Activated naive CD8-positive, alpha-beta T cell (primary cell): Measurements from ENCODE around the gene ZNF628.

Experiments
- H3K27ac Mint-ChIP-seq: one replicate; pipeline ENCODE4 v1.8.0; 2021; ENCODE audit warnings: mixed read lengths
- H3K27me3 Mint-ChIP-seq: one replicate; pipeline ENCODE4 v1.8.0; 2021; ENCODE audit warnings: mixed read lengths
- H3K36me3 Mint-ChIP-seq: one replicate; pipeline ENCODE4 v1.8.0; 2021; ENCODE audit warnings: mixed read lengths
- H3K4me1 Mint-ChIP-seq: one replicate; pipeline ENCODE4 v1.8.0; 2021; ENCODE audit warnings: low read depth, mixed read lengths
- H3K4me3 Mint-ChIP-seq: one replicate; pipeline ENCODE4 v1.8.0; 2021; ENCODE audit warnings: mild to moderate bottlenecking, mixed read lengths
- H3K9me3 Mint-ChIP-seq: one replicate; pipeline ENCODE4 v1.8.0; 2021; ENCODE audit warnings: low read depth, mixed read lengths

ZNF628 gene

DNA sequence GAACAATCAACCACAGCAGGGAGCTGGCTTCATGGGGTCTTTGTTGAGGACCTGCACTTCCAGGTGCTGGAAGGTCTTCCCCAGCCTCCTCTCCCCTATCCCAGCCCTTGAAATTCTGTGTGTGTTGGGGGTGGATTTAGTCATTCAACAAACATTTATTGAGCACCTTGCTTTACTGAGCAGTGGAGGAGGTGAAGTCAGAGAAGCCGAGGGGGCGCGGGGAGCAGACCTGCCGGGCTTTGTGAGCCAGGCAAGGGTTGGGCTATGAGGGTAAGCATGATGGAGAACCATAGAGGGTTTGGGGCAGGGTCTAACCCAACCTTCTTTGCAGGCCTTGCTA is 8.4 kb upstream of the ZNF628 start:
- no peak overlapping the region for H3K27ac Mint-ChIP-seq
- no peak overlapping the region for H3K4me3 Mint-ChIP-seq
- H3K9me3 Mint-ChIP-seq = no peaks in the 10 kb centered on the region
- no peaks in the 10 kb centered on the region for H3K27me3 Mint-ChIP-seq
- no peaks in the 10 kb centered on the region for H3K36me3 Mint-ChIP-seq
- peaks cover under 1% of the 10 kb centered on the region for H3K4me1 Mint-ChIP-seq

GRCh38 chr19:55471266-55471665 is 5.2 kb upstream of the ZNF628 start:
- no peaks in the 10 kb centered on the region for H3K27me3 Mint-ChIP-seq
- no peaks in the 10 kb centered on the region for H3K36me3 Mint-ChIP-seq
- peaks cover 1% of the 10 kb centered on the region for H3K4me1 Mint-ChIP-seq
- H3K27ac Mint-ChIP-seq = no peak overlapping the region
- no peak overlapping the region for H3K4me3 Mint-ChIP-seq
- H3K9me3 Mint-ChIP-seq = no peaks in the 10 kb centered on the region

- no peaks in the 10 kb centered on the region for H3K36me3 Mint-ChIP-seq
- no peak overlapping the region for H3K4me3 Mint-ChIP-seq
- H3K9me3 Mint-ChIP-seq = no peaks in the 10 kb centered on the region
- H3K27me3 Mint-ChIP-seq = no peaks in the 10 kb centered on the region
- peaks cover 5% of the 10 kb centered on the region for H3K4me1 Mint-ChIP-seq
- H3K27ac Mint-ChIP-seq = no peak overlapping the region
These were observed 4.0 kb upstream of the ZNF628 start for GRCh38 chr19:55472463-55472862.

DNA sequence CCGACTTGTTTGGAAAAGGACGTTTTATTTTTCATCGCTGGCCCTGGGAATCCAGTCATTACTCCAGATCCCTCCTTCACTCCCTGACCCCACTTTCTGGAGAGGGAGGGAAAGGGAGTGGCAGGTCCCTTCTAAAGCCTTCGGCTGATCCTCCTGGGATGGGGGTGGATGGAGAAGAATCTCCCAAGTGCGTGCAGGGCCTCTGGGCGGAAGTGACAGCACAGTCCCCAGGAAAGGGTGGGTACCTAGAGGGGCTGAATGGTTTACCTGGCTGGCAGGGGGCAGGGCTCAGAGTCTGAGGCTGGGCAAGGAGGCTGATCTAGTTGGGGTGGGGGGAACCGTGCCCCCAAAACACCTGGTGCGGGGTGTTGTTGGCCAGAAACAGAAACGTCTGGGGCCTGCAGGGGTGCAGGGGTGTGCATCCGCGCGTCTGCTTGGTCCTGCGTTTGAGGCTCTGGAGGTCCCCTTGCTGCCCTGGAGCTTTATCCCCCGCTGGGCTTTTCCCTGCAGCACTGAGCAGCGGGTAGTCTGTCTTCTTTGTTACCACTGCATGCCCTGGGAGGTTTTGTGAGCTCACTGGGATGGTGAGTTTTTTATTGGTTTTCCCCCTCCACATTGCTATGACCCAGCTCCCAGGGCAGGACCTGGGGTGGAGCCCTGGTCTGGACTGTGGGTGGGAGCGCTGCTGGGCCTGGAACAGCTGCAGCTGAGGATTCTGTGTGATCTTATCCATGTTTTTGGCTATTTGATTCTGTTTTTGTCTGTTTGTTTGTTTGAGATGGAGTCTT is 3.0 kb upstream of the ZNF628 start:
- Mint-ChIP-seq H3K4me3 (no peak overlapping the region), H3K36me3 (no peaks in the 10 kb centered on the region), H3K27me3 (no peaks in the 10 kb centered on the region), H3K9me3 (no peaks in the 10 kb centered on the region), H3K27ac (no peak overlapping the region), H3K4me1 (peaks cover 13% of the 10 kb centered on the region)

GRCh38 chr19:55474269-55475265 is 1.9 kb upstream of the ZNF628 start:
- Mint-ChIP-seq H3K9me3 (no peaks in the 10 kb centered on the region), H3K27ac (no peak overlapping the region), H3K4me1 (peaks cover 23% of the 10 kb centered on the region), H3K4me3 (peak overlapping the region; percentile 35), H3K27me3 (no peaks in the 10 kb centered on the region), H3K36me3 (no peaks in the 10 kb centered on the region)

DNA sequence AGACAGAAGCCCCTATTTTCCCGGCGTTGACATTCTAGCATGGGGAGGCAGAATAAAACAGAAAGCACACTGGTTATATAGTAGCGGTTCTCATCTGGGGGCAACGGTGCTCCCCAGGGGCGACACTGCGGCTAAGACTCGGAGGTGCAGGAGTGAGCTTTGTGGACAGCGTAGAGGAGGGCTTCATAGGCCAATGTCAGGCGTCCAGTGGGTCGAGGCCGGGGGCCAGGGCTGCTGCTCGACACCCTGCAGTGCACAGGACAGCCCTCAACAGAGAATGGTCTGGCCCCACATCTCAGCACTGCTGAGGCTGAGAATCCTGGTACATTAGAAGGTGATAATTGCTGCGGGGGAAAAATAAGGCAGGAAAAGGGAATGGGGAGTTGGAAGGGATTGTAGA is 1.5 kb downstream of the ZNF628 start:
- Mint-ChIP-seq H3K4me3 (peak overlapping the region; percentile 93), H3K27ac (no peak overlapping the region), H3K36me3 (no peaks in the 10 kb centered on the region), H3K4me1 (peaks cover 28% of the 10 kb centered on the region), H3K9me3 (no peaks in the 10 kb centered on the region), H3K27me3 (no peaks in the 10 kb centered on the region)

GRCh38 chr19:55478364-55478763 is 1.9 kb downstream of the ZNF628 start:
- H3K9me3 Mint-ChIP-seq = no peaks in the 10 kb centered on the region
- H3K27ac Mint-ChIP-seq = no peak overlapping the region
- H3K4me1 Mint-ChIP-seq = peaks cover 28% of the 10 kb centered on the region
- no peaks in the 10 kb centered on the region for H3K27me3 Mint-ChIP-seq
- H3K4me3 Mint-ChIP-seq = peak overlapping the region; percentile 93
- H3K36me3 Mint-ChIP-seq = no peaks in the 10 kb centered on the region

- Mint-ChIP-seq H3K4me3 (peak overlapping the region; percentile 93), H3K36me3 (no peaks in the 10 kb centered on the region), H3K27me3 (no peaks in the 10 kb centered on the region), H3K9me3 (no peaks in the 10 kb centered on the region), H3K27ac (no peak overlapping the region), H3K4me1 (peaks cover 28% of the 10 kb centered on the region)
These were observed 2.6 kb downstream of the ZNF628 start for GRCh38 chr19:55479045-55479444.

GRCh38 chr19:55479451-55480230 is 3.2 kb downstream of the ZNF628 start:
- Mint-ChIP-seq H3K27me3 (no peaks in the 10 kb centered on the region), H3K9me3 (no peaks in the 10 kb centered on the region), H3K4me1 (peaks cover 28% of the 10 kb centered on the region), H3K4me3 (peak overlapping the region; percentile 35), H3K36me3 (no peaks in the 10 kb centered on the region), H3K27ac (no peak overlapping the region)

DNA sequence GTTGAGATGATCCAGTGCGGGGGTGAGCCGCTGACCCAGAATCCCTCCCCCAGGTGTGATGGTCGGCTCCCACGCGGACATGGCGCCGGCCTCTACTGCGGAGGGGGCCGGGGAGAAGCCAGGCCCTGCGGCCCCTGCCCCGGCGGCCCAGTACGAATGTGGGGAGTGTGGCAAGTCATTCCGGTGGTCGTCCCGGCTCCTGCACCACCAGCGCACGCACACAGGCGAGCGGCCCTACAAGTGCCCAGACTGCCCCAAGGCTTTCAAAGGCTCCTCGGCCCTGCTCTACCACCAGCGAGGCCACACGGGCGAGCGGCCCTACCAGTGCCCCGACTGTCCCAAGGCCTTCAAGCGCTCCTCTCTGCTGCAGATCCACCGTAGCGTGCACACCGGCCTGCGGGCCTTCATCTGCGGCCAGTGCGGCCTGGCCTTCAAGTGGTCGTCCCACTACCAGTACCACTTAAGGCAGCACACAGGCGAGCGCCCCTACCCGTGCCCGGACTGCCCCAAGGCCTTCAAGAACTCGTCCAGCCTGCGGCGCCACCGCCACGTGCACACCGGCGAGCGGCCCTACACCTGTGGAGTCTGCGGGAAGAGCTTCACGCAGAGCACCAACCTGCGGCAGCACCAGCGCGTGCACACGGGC is 4.9 kb downstream of the ZNF628 start:
- Mint-ChIP-seq H3K36me3 (no peaks in the 10 kb centered on the region), H3K27me3 (no peaks in the 10 kb centered on the region), H3K4me1 (peaks cover 31% of the 10 kb centered on the region), H3K27ac (no peak overlapping the region), H3K9me3 (no peaks in the 10 kb centered on the region), H3K4me3 (no peak overlapping the region)

- Mint-ChIP-seq H3K27me3 (no peaks in the 10 kb centered on the region), H3K27ac (no peak overlapping the region), H3K4me1 (peaks cover 30% of the 10 kb centered on the region), H3K36me3 (no peaks in the 10 kb centered on the region), H3K4me3 (no peak overlapping the region), H3K9me3 (no peaks in the 10 kb centered on the region)
These were observed 5.4 kb downstream of the ZNF628 start for GRCh38 chr19:55481794-55482155.

DNA sequence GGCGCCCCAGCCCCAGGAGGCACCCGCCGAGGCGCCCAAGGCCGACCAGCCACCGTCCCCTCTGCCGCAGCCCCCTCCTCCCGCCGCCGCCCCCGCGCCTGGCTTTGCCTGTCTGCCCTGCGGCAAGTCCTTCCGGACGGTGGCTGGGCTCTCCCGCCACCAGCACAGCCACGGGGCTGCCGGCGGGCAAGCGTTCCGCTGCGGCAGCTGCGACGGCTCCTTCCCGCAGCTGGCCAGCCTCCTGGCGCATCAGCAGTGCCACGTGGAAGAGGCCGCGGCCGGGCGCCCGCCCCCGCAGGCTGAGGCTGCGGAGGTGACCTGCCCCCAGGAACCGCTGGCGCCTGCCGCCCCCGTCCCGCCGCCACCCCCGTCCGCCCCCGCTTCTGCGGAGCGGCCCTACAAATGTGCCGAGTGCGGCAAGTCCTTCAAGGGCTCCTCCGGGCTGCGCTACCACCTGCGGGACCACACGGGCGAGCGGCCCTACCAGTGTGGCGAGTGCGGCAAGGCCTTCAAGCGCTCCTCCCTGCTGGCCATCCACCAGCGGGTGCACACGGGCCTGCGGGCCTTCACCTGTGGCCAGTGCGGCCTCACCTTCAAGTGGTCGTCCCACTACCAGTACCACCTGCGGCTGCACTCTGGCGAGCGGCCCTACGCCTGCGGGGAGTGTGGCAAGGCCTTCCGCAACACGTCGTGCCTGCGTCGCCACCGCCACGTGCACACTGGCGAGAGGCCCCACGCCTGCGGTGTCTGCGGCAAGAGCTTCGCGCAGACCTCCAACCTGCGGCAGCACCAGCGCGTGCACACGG is 5.9 kb downstream of the ZNF628 start:
- Mint-ChIP-seq H3K4me3 (no peak overlapping the region), H3K4me1 (peaks cover 33% of the 10 kb centered on the region), H3K27me3 (no peaks in the 10 kb centered on the region), H3K9me3 (no peaks in the 10 kb centered on the region), H3K27ac (no peak overlapping the region), H3K36me3 (no peaks in the 10 kb centered on the region)

- Mint-ChIP-seq H3K4me1 (peaks cover 30% of the 10 kb centered on the region), H3K27me3 (no peaks in the 10 kb centered on the region), H3K9me3 (no peaks in the 10 kb centered on the region), H3K27ac (no peak overlapping the region), H3K36me3 (no peaks in the 10 kb centered on the region), H3K4me3 (no peak overlapping the region)
These were observed 6.7 kb downstream of the ZNF628 start for GRCh38 chr19:55482967-55483705.
